Measurements from ENCODE around the gene LIPG.
"Not testable (repeated sequence)": the region's sequence is repeated elsewhere in the genome, so short reads cannot be mapped to it uniquely, and the experiment has no call there.

GRCh38 chr18:49559326-49559931 lies 2.4 kb upstream of the LIPG start:
- not testable (repeated sequence) for TF ChIP-seq CTCFL (IDR thresholded peaks at IDR 0.05; ENCODE audit: borderline replicate concordance, insufficient read depth, low read depth, low read length, poor library complexity, severe bottlenecking); POLR2A (conservative IDR thresholded peaks at IDR 0.05); KLF16 (IDR thresholded peaks at IDR 0.05); TEAD4 (IDR thresholded peaks at IDR 0.05; ENCODE audit: low read length); TEAD4 (CRISPR knock-in tag; IDR thresholded peaks at IDR 0.05; ENCODE audit: borderline replicate concordance); ERF (CRISPR knock-in tag; IDR thresholded peaks at IDR 0.05)
- TF ChIP-seq, protein P1, sequence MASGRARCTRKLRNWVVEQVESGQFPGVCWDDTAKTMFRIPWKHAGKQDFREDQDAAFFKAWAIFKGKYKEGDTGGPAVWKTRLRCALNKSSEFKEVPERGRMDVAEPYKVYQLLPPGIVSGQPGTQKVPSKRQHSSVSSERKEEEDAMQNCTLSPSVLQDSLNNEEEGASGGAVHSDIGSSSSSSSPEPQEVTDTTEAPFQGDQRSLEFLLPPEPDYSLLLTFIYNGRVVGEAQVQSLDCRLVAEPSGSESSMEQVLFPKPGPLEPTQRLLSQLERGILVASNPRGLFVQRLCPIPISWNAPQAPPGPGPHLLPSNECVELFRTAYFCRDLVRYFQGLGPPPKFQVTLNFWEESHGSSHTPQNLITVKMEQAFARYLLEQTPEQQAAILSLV (tag; IDR thresholded peaks at IDR 0.05) = not testable (repeated sequence)
- TF ChIP-seq CTCF (IDR thresholded peaks at IDR 0.05 in 2 of 3, conservative IDR thresholded peaks at IDR 0.05 in 1 of 3; ENCODE audit: insufficient read depth in 2 of 3, low read depth in 1 of 3, low read length in 3 of 3) = peak in 2 of 3 experiments; percentile 31 to 56; a peak in 3 of 6 replicates

Measured in K562 (cell line).